ENCODE measurements around the gene CASP3.

GRCh38 chr4:184675821-184676492, 26.7 kb upstream of the CASP3 start:
- TF ChIP-seq CTCF (IDR thresholded peaks at IDR 0.05 in 2 of 3, conservative IDR thresholded peaks at IDR 0.05 in 1 of 3; ENCODE audit: borderline replicate concordance in 1 of 3, insufficient read depth in 1 of 3, low read depth in 2 of 3, low read length in 2 of 3): no peak
- no peak for TF ChIP-seq YY1 (IDR thresholded peaks at IDR 0.05; ENCODE audit: extremely low read depth, insufficient replicate concordance, low read depth, low read length)
- no peak for TF ChIP-seq POLR2AphosphoS5 (IDR thresholded peaks at IDR 0.05; ENCODE audit: low read depth, low read length)
- TF ChIP-seq FOSL1 (IDR thresholded peaks at IDR 0.05; ENCODE audit: low read depth): no peak
- TF ChIP-seq SP1 (IDR thresholded peaks at IDR 0.05; ENCODE audit: low read depth): no peak
- no peak for TF ChIP-seq JUND (IDR thresholded peaks at IDR 0.05)
- TF ChIP-seq EZH2 (IDR thresholded peaks at IDR 0.05): no peak
- no peak for TF ChIP-seq POLR2A (IDR thresholded peaks at IDR 0.05; ENCODE audit: borderline replicate concordance, extremely low read depth, insufficient read depth, insufficient read length)
- no peak for TF ChIP-seq EGR1 (IDR thresholded peaks at IDR 0.05; ENCODE audit: low read depth)

Measured in HCT116 (cell line).